Right lobe of liver (tissue), 4 donors: Measurements from ENCODE around the gene YEATS4.

Experiments used
- CTCF ChIP-seq, 4 donors: fragments of 200-600 bp in 3 of 4; fragments of 450-650 bp in 1 of 4; IDR thresholded peaks; one replicate each; pipeline versions ENCODE4 v1.5.1 to v1.8.0; 2016 to 2022; ENCODE audit warnings: antibody characterized with exemption in 4 of 4, mild to moderate bottlenecking in 2 of 4
- POLR2A ChIP-seq: fragments of 450-650 bp; IDR thresholded peaks from one replicate; pipeline ENCODE4 v1.6.1; 2017; ENCODE audit warnings: antibody characterized with exemption, mild to moderate bottlenecking
- donor health status: DM: no; HTN: no; CAD: no.
- donor health status: DM: no; HTN: no; CAD: no.
- donor health status: DM: no; HTN: yes; CAD: no.

DNA sequence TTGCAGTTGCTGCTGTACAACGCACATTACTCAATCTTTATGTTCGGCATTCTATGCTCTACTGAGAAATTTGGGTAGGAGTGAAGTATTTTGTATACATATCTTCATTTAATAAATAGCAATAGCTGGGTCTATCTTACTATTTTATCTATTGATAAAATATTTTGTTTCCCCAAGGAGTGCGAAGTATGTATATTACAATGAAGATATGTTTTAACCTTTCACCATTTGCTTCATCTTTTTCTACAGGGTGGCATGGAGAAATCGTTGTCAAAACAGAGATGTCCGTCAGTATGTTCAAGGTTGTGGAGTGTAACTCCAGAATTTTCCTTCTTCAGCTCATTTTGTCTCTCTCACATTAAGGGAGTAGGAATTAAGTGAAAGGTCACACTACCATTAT, 6.6 kb upstream of the YEATS4 start:
- TF ChIP-seq POLR2A = no peak
- no peak for TF ChIP-seq CTCF (IDR thresholded peaks at IDR 0.05)
